GM21723 (cell line): ENCODE measurements around the gene C6orf58.
A peak's percentile ranks its signal among the peaks of the same experiment; 100 is the strongest.

Source experiments
- ATAC-seq: cut with Tn5 transposase; IDR thresholded peaks from one replicate; pipeline ENCODE4 v1.9.1; 2021; ENCODE audit warnings: mild to moderate bottlenecking, moderate library complexity; ENCODE audit not compliant: unreplicated experiment

Gene C6orf58

DNA sequence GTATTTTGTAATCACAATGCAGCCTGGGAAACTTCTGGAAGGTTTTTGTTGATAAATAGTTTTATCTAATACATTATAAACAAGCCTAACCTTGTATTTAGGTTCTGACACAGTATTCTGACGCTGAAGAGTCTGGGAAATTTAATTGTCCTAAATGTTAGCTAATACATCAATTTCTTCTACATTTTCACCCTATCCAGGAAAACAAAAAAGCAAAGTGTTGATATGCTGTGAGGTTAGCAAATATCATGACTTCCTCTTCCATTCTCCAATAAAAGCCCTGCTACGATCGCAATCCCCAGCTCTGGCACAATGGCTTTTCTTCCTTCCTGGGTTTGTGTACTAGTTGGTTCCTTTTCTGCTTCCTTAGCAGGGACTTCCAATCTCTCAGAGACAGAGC lies at the start of gene C6orf58:
Gene C6orf58 (plus strand): TSS at position 301 of the 400 bp plus-strand sequence. CDS start 12 bp downstream, at position 313.
- no peak for ATAC-seq

GRCh38 chr6:127533011-127533410 lies 44.0 kb upstream of the C6orf58 start:
- ATAC-seq = no peak

DNA sequence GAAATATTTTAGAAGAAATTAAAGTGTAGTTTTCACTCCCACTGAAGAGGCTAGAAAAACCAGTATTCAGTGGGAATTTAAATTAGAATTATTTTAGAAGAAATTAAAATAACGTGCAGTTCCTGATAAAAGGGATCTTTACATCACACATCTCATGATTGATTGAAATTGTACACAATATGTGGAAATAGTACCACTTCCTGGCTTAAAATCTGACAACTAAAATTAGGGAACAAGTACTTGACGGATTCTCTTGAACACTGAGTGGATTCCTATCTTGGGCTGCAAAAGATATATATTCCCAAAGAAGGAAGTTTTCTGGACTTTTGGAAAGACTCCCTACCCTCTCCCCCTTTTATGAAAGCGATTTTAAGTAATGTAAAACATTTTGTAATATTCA lies 43.2 kb upstream of the C6orf58 start:
- no peak for ATAC-seq

DNA sequence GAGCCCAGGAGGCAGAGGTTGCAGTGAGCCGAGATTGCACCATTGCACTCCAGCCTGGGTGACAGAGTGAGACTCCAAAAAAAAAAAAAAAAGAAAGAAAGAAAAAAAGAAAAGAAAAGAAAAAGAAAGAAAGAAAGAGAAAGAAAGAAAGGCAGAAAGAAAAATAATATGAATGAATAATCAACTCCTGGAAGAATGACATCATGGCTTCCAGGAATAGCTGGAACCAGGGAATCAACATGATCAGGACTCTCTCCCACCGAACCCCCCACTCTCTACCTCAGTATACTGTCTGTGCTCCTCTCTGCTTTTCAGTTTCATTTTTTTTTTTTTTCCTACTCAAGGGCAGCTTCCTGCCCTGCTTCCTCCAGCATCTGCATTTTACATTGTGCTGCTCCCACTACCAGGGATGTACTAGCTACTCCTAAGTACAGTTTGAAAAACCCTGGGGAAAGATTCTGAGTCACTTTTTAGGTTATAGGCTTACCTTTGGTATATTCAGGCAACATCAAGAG lies 38.2 kb upstream of the C6orf58 start:
- ATAC-seq = no peak

- peak; percentile 59 for ATAC-seq
Observed at GRCh38 chr6:127539272-127539671, 37.7 kb upstream of the C6orf58 start.

- no peak for ATAC-seq
Observed at GRCh38 chr6:127547215-127547614, 29.8 kb upstream of the C6orf58 start.

DNA sequence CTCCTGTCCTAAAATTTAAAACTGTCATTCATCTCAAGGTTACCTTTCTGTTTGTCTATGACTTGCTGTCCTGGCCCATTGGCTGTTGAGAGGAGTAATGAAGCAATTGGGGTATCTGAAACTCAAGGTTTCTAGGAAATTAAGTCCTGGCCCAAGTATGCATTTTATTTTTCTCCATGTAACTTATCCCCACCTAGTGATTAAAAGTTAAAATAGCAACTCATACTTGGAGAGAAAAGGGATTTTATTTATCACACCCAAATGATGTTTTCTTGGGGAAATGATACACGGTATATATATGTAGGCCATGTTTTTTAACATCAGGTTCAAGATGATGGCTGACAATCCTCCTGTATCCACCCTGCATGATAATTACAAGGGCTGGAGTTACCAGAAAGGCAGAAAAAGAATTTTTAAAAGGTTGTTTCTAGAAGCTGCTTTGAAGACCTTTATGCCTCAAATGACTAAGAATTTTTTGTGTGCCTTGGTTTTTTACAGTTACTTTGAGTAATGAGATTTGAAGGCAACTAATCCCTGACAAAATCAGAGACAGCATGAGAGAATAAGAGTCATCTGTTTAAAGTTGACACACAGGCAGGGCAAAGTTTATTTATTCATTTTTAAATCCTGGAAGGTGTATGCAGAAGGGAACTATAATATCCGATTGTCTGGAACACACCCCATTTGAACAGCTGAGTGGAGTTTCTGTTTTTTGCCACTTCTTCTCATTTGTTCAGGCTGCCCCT lies 28.9 kb upstream of the C6orf58 start:
- no peak for ATAC-seq

- ATAC-seq = no peak
Observed at GRCh38 chr6:127550403-127550802, 26.6 kb upstream of the C6orf58 start.

DNA sequence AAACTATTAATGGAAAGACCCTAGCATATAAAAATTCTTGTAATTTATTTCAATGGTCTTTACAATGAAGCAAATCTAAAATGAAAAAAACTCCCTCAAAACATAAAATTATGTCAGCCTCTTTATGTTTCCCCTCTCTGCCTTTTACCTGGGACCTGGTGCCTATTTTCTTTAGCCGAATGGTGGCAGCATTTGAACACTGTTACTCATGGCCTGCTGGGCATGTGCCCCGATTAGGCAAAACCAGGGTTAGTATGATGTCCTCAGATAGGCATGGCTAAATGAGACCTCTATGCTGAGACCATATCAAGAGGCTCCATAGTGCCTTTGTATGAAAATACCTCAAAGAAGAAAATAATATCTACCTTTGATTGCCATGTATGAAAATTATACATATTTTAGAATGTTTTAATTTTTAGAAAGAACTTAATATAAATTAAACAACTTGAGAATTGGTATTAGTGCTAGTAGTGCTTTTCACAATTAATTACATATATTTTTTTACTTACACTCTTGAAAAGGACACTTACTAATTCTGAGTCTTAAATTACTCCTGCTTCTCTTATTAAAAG lies 22.5 kb upstream of the C6orf58 start:
- peak; percentile 56 for ATAC-seq

DNA sequence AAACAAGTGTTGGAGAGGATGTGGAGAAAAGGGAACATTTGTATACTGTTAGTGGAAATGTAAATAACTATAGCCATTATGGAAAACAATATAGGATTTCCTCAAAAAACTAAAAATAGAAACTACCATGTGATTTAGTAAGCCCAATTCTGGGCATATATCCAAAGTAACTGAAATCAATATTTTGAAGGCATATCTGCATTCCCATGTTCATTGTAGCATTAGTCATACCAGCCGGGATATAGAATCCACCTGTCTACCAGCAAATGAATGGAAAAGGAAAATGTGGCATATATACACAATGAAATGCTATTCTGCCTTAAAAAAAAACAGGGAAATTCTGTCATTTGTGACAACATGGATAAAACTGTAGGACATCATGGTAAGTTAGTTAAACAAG lies 15.3 kb upstream of the C6orf58 start:
- ATAC-seq = no peak

- ATAC-seq = no peak
Observed at GRCh38 chr6:127564761-127565160, 12.2 kb upstream of the C6orf58 start.

DNA sequence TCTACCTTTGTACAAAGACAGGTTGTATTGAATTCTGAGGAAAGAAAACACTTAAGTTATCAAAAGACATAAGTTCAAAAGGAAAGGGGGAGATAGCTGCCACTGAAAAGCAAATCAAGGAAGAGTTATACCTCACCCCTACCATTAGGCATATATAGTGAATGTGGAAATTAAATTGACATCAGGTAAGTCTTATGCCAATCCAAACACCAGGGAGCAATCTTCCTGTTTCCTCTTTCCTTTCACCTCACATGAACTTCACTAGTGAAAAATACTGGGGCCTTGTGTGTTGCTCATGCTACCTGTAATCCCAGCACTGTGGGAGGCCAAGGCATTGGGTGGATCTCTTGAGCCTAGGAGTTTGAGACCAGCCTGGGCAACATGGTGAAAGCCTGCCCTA lies 10.9 kb upstream of the C6orf58 start:
- no peak for ATAC-seq

DNA sequence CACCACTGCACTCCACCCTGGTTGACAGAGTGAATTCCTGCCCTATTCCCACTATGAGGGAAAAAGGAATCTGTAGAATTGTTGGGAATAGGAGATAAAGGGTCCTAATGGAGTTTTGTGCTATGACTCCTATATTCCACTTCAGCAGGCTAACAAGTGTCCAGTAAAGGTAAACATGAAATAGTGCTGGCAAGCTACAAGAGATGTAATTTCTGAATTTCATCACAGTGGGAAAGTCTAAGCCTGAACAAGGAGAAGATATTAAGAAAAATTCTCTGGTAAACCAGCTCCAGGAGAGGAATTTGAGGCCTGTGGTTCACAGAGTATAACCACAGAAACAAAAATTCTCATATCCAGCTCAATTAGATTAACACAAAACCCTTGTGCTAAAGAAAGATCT lies 10.3 kb upstream of the C6orf58 start:
- ATAC-seq = no peak

DNA sequence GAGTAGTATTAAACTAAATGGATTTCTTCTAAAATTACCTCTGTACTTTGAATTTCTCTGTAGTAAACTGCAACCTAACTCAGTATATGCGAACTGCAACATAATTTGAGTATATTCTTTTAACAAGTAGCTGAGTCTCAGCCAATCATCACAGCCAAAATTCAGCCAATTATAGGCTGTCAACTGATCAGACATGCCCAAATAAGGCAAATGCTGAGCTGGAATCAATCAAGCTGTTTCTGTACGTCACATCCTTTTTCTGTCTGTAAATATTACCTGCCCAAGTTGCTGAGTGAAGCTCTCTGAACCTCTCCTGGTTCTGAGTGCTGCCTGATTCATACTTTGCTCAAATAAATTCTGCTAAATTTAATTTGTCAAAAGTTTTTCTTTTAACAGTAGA lies 9.5 kb upstream of the C6orf58 start:
- no peak for ATAC-seq

DNA sequence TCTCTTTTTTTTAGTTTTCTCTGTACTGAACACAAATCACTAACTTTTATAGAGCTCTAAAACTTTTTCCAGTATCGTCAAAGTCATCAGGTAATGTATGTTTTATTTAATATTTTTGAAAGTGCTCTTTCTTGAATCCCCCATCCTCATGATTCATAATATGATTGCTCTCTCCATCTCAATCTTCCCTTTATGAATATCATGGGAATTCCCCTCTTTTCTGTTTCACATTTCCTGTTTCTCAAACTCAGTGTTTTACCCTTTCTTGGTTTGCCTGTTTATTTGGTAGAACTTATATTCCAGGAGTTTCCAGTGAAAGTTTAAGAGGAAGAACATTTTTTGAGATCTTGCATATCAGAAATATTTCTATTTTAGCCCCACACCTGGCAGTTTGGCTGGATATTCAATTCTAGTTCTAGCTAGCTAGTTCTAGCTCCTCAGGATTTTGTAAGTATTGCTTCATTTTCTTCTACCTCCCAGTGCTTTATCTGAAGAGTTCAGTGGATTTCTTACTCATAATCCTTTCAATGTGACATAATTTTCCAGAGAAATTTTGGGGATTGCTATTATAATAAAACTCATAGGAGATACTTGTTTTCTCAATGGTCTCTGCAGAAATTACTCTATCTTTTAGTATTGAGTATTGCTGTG lies 6.1 kb upstream of the C6orf58 start:
- peak; percentile 81 for ATAC-seq

GRCh38 chr6:127578900-127579299 lies 1.9 kb downstream of the C6orf58 start:
- ATAC-seq = no peak

GRCh38 chr6:127581576-127581975 lies 4.6 kb downstream of the C6orf58 start:
- ATAC-seq = no peak

DNA sequence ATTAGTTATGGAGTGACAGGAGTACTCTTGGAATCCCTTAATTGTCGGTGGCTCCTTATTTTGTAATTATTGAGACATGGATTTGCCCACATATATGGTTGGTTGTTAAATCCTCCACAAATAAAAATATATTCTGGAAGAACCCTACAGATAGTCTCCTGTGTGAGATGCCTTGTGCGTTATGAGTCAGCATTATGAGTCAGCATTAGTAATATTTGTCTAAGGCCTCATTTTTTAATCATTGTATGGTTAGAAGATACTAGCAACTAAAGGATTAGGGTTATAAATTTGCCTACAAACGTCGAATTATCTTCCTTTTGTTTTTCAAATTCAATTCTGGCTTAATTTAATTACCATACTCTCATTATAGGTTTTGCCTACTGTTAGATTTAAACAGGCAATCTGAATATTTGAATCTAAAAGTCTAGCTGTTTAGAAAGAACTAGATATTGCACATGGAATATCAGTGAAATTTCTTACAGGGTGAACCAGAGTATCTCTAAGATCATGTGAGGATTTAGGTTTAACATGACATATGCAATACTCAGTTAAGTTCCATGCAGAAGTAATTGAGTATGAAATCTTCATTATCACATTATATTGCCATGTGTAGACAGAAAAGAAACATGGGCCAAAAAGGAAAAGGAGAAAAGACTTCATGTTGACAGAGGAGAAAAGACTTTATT lies 5.9 kb downstream of the C6orf58 start:
- ATAC-seq = no peak

GRCh38 chr6:127585123-127585522 lies 8.1 kb downstream of the C6orf58 start:
- ATAC-seq = no peak

DNA sequence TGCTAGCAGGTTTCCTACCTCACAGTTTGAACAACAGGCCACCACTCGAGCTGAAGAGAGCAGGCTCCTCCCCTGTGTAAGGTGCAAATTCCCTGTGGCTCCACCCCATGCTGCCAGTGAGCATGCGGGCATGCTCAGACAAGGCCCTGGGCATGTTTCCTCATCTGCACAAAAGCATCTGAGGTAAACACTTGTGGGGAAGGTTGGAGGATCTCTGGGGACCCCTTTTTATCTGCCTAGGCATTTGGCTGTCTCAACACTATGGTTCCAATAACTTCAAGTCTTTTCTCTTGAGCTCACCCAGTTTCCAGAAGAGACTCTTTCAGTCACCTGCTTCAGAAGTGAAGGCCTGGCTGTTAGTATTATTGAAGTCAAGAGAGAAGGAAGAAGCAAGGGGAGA lies 9.4 kb downstream of the C6orf58 start:
- ATAC-seq = no peak

DNA sequence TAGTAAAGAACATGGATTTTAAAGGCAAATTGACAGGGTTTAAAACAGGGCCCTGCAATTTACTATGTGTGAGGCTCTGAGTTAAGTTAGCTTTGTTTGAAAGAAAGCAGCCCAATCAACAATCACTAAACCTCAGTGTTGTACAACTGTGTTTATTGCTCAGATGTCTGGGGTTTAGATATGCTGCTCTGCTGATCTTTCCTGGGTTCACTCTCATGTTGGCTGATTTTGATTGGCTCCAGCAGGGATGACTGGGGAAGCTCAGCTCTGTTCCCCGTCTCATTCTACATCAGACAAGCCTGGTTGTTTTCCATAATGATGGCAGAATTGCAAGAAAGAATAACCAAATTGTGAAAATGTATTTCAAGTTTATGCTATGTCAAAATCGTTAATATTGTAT lies 10.9 kb downstream of the C6orf58 start:
- ATAC-seq = no peak
